IMR-90 (cell line): ENCODE data around the gene SLC25A12. TPM values are rescaled to one million over a fixed set of nuclear protein-coding genes. Genes with fewer than 3 reads are reported as not detected.

ENCODE experiments used
- ATAC-seq: fragments of 200-7000 bp; cut with Tn5 transposase; 2 replicates; pipeline ENCODE4 v1.9.1; 2020; ENCODE audit warnings: low read depth, mild to moderate bottlenecking, moderate library complexity
- BruUV-seq: library from RNA; stranded (reverse); fragments of 400-500 nt; replicated peaks from 2 replicates; lab custom pipeline; 2021; lab: Mats Ljungman, UMichigan
- CTCF ChIA-PET: fragments of 300-600 bp; formaldehyde crosslinking; extraction: SDS; loops from one replicate; lab custom pipeline; 2021; ENCODE audit warnings: antibody characterized with exemption; lab: Yijun Ruan, JAX
- POLR2A ChIA-PET: fragments of 300-600 bp; sonication (Branson Sonifier 250); formaldehyde crosslinking; loops from one replicate; lab custom pipeline; 2022; ENCODE audit warnings: antibody characterized with exemption; ENCODE audit not compliant: unreplicated experiment; lab: Charles Lee
- DNase-seq: peaks from one replicate; pipeline ENCODE4 v3.0.0; 2013
- H2AFZ ChIP-seq: replicated peaks from 2 replicates; pipeline ENCODE3; 2013; ENCODE audit warnings: low read length, mild to moderate bottlenecking; ENCODE audit not compliant: poor library complexity
- H2AK5ac ChIP-seq: 2 replicates; pipeline ENCODE4 v1.6.1; 2013; ENCODE audit warnings: low read depth, low read length, inconsistent platforms
- H2AK9ac ChIP-seq: replicated peaks from 2 replicates; pipeline ENCODE3; 2013; ENCODE audit warnings: mild to moderate bottlenecking, low read depth, low read length, moderate library complexity; ENCODE audit not compliant: poor library complexity
- H2BK120ac ChIP-seq: 2 replicates; pipeline ENCODE4 v1.6.1; 2013; ENCODE audit warnings: low read depth, low read length, inconsistent platforms
- H2BK15ac ChIP-seq: 3 replicates; pipeline ENCODE4 v1.6.1; 2013; ENCODE audit warnings: low read depth, low read length, inconsistent platforms
- H2BK20ac ChIP-seq: 2 replicates; pipeline ENCODE4 v1.6.1; 2013; ENCODE audit warnings: low read depth, mild to moderate bottlenecking, inconsistent platforms, low read length, moderate library complexity
- H2BK5ac ChIP-seq: 2 replicates; pipeline ENCODE4 v1.6.1; 2013; ENCODE audit warnings: mild to moderate bottlenecking, low read depth, low read length, inconsistent platforms; ENCODE audit not compliant: poor library complexity, severe bottlenecking
- H3K14ac ChIP-seq: replicated peaks from 2 replicates; pipeline ENCODE4 v1.6.1; 2013; ENCODE audit warnings: low read depth, low read length, inconsistent platforms
- H3K18ac ChIP-seq: 2 replicates; pipeline ENCODE4 v1.6.1; 2013; ENCODE audit warnings: low read depth, low read length, control low read depth
- H3K23ac ChIP-seq: 2 replicates; pipeline ENCODE4 v1.6.1; 2013; ENCODE audit warnings: low read depth, low read length, inconsistent platforms
- H3K27ac ChIP-seq: 2 replicates; pipeline ENCODE4 v1.5.1; 2013; ENCODE audit warnings: mild to moderate bottlenecking, control low read depth, low read length; ENCODE audit not compliant: insufficient read depth
- H3K27me3 ChIP-seq: 2 replicates; pipeline ENCODE4 v1.6.1; 2013; ENCODE audit warnings: low read length; ENCODE audit not compliant: control insufficient read depth, insufficient read depth
- H3K36me3 ChIP-seq: 2 replicates; pipeline ENCODE4 v1.6.1; 2013; ENCODE audit warnings: low read length, mixed read lengths; ENCODE audit not compliant: control insufficient read depth, insufficient read depth
- H3K4ac ChIP-seq: 2 replicates; pipeline ENCODE4 v1.6.1; 2013; ENCODE audit warnings: low read depth, low read length, inconsistent platforms
- H3K4me1 ChIP-seq: 2 replicates; pipeline ENCODE4 v1.6.1; 2013; ENCODE audit warnings: low read length, mixed read lengths; ENCODE audit not compliant: control insufficient read depth, insufficient read depth
- H3K4me2 ChIP-seq: 2 replicates; pipeline ENCODE4 v1.6.1; 2013; ENCODE audit warnings: low read depth, mild to moderate bottlenecking, control low read depth, low read length, moderate library complexity
- H3K4me3 ChIP-seq: 2 replicates; pipeline ENCODE4 v1.5.1; 2013; ENCODE audit warnings: low read depth, mild to moderate bottlenecking, control low read depth, low read length, moderate library complexity; ENCODE audit not compliant: insufficient read depth
- H3K56ac ChIP-seq: 2 replicates; pipeline ENCODE4 v1.6.1; 2013; ENCODE audit warnings: low read length, inconsistent platforms; ENCODE audit not compliant: insufficient read depth; ENCODE audit errors: extremely low read depth
- H3K79me1 ChIP-seq, 2 experiments: 2 replicates each; pipeline ENCODE4 v1.6.1; 2013; ENCODE audit warnings: low read length in 2 of 2, inconsistent platforms in 1 of 2, low read depth in 1 of 2
- H3K9ac ChIP-seq: 2 replicates; pipeline ENCODE4 v1.6.1; 2013; ENCODE audit warnings: low read depth, low read length, control low read depth
- H3K9me1 ChIP-seq: 2 replicates; pipeline ENCODE4 v1.6.1; 2013; ENCODE audit warnings: low read length, inconsistent platforms; ENCODE audit not compliant: insufficient read depth
- H3K9me3 ChIP-seq: 2 replicates; pipeline ENCODE4 v1.6.1; 2013; ENCODE audit warnings: low read length; ENCODE audit not compliant: control insufficient read depth, insufficient read depth
- H4K20me1 ChIP-seq: 2 replicates; pipeline ENCODE4 v1.6.1; 2013; ENCODE audit warnings: low read length, inconsistent platforms; ENCODE audit not compliant: insufficient read depth
- H4K5ac ChIP-seq: 2 replicates; pipeline ENCODE4 v1.6.1; 2013; ENCODE audit warnings: mild to moderate bottlenecking, low read depth, low read length, control low read depth
- H4K8ac ChIP-seq, 2 experiments: 2 replicates each; pipeline ENCODE4 v1.6.1; 2013; ENCODE audit warnings: low read depth in 2 of 2, low read length in 2 of 2, control low read depth in 1 of 2, inconsistent platforms in 1 of 2
- H4K91ac ChIP-seq: 2 replicates; pipeline ENCODE4 v1.6.1; 2013; ENCODE audit warnings: low read depth, low read length, inconsistent platforms; ENCODE audit not compliant: insufficient read depth
- BHLHE40 ChIP-seq: fragments of 150-350 bp; IDR thresholded peaks from 2 replicates; pipeline ENCODE4 v1.6.1; 2016; ENCODE audit warnings: mild to moderate bottlenecking, low read depth, low read length
- CEBPB ChIP-seq: IDR thresholded peaks from 2 replicates; pipeline ENCODE4 v1.6.1; 2012; ENCODE audit warnings: low read depth, low read length, improper control_type of control experiment
- CHD1 ChIP-seq: IDR thresholded peaks from 2 replicates; pipeline ENCODE4 v1.6.1; 2012; ENCODE audit warnings: low read depth, low read length, improper control_type of control experiment
- ELK1 ChIP-seq: fragments of 150-350 bp; IDR thresholded peaks from 2 replicates; pipeline ENCODE4 v1.6.1; 2016; ENCODE audit warnings: low read depth, mild to moderate bottlenecking, low read length, moderate library complexity, borderline replicate concordance
- FOS ChIP-seq: fragments of 150-350 bp; IDR thresholded peaks from 2 replicates; pipeline ENCODE4 v1.6.1; 2016; ENCODE audit warnings: low read depth, low read length
- MAFK ChIP-seq: IDR thresholded peaks from 2 replicates; pipeline ENCODE4 v1.6.1; 2012; ENCODE audit warnings: low read depth, low read length, improper control_type of control experiment
- MAZ ChIP-seq: IDR thresholded peaks from 2 replicates; pipeline ENCODE4 v1.6.1; 2012; ENCODE audit warnings: low read depth, mild to moderate bottlenecking, low read length, improper control_type of control experiment, moderate library complexity, borderline replicate concordance
- MXI1 ChIP-seq: IDR thresholded peaks from 2 replicates; pipeline ENCODE4 v1.6.1; 2012; ENCODE audit warnings: low read depth, mild to moderate bottlenecking, low read length, moderate library complexity, borderline replicate concordance
- NFE2L2 ChIP-seq: fragments of 150-350 bp; IDR thresholded peaks from 2 replicates; pipeline ENCODE4 v1.6.1; 2016; ENCODE audit warnings: low read depth, mild to moderate bottlenecking, low read length
- POLR2A ChIP-seq: IDR thresholded peaks from 2 replicates; pipeline ENCODE4 v1.6.1; 2012; ENCODE audit warnings: mild to moderate bottlenecking, low read depth, low read length
- RAD21 ChIP-seq: IDR thresholded peaks from 2 replicates; pipeline ENCODE4 v1.6.1; 2012; ENCODE audit warnings: low read length, improper control_type of control experiment
- RCOR1 ChIP-seq: IDR thresholded peaks from 2 replicates; pipeline ENCODE4 v1.6.1; 2012; ENCODE audit warnings: mild to moderate bottlenecking, low read length, improper control_type of control experiment; ENCODE audit not compliant: insufficient replicate concordance
- RFX5 ChIP-seq: IDR thresholded peaks from 2 replicates; pipeline ENCODE4 v1.8.0; 2012; ENCODE audit warnings: low read depth, mild to moderate bottlenecking, low read length, moderate library complexity
- SMC3 ChIP-seq: fragments of 150-350 bp; IDR thresholded peaks from 2 replicates; pipeline ENCODE4 v1.6.1; 2016; ENCODE audit warnings: low read depth, mild to moderate bottlenecking, antibody characterized with exemption, low read length, moderate library complexity
- USF2 ChIP-seq: fragments of 150-350 bp; IDR thresholded peaks from 2 replicates; pipeline ENCODE4 v1.6.1; 2017; ENCODE audit warnings: mild to moderate bottlenecking, antibody characterized with exemption, low read length, low read depth
- WGBS, 2 experiments: methylation state at CpG; one replicate each; pipeline versions ENCODE4 v1.1.5 to v1.1.7; 2013; ENCODE audit warnings: missing lambda C conversion rate in 2 of 2; ENCODE audit not compliant: insufficient read length in 1 of 2; ENCODE audit errors: extremely low coverage in 2 of 2; 5-methylcytosine and 5-hydroxymethylcytosine counted together
- dilution Hi-C: fragments of 300-500 bp; cut with HindIII; formaldehyde crosslinking; loops from one replicate; pipeline ENCODE4 v1.14.3; 2018; ENCODE audit warnings: low sequenced_read_pairs; ENCODE audit not compliant: unreplicated experiment
- in situ Hi-C: fragments of 300-500 bp; cut with MboI; formaldehyde crosslinking; loops from 3 replicates; pipeline ENCODE4 v1.14.3; 2019; ENCODE audit warnings: low sequenced_read_pairs, inconsistent platforms, mixed read lengths
- intact Hi-C: fragments of 100-400 bp; cut with micrococcal nuclease; formaldehyde crosslinking; loops from 2 replicates; pipeline ENCODE4 v1.10.0; 2022
- polyA plus RNA-seq, 3 experiments: library from polyadenylated mRNA; depleted of rRNA; stranded (reverse); fragments of >200 nt; gene quantifications; 2 replicates each; pipeline ENCODE4 v1.2.3, GENCODE V29; 2012; ENCODE audit warnings: low replicate concordance in 1 of 3
- total RNA-seq: library from RNA; depleted of rRNA; stranded (reverse); fragments of >200 nt; gene quantifications from 2 replicates; pipeline ENCODE4 v1.2.3, GENCODE V29; 2012
- TF ChIP-seq, protein P1 (sequence below): conservative IDR thresholded peaks from 2 replicates; pipeline ENCODE4 v1.5.1; 2012; ENCODE audit warnings: mild to moderate bottlenecking, low read depth, low read length, improper control_type of control experiment

Gene SLC25A12
- total and polyA plus RNA-seq, 2 of the 4 experiments (the other 2 are of a cell fraction), result 16.3 to 17.6 TPM

GRCh38 chr2:171745806-171746205, 148.2 kb downstream of the SLC25A12 start:
- H3K23ac ChIP-seq, result no peak overlapping the region
- no peak overlapping the region for H2BK20ac ChIP-seq
- no peak overlapping the region for H2BK5ac ChIP-seq
- peaks cover 9% of the 10 kb centered on the region; the same call in 1 of the 2 replicates for H4K20me1 ChIP-seq
- no peak for DNase-seq
- H2AK9ac ChIP-seq, result no peak overlapping the region
- H3K79me1 ChIP-seq, result peaks cover 16 to 19% of the 10 kb centered on the region in 2 experiments
- H3K27ac ChIP-seq, result no peak overlapping the region
- WGBS, 2 experiments, result no CpG with 5 or more reads among the region's 4 CpGs
- H4K8ac ChIP-seq, result no peak overlapping the region
- BruUV-seq, result no TSS peak
- ATAC-seq, result no peak
- H2AK5ac ChIP-seq, result no peak overlapping the region
- no peak overlapping the region for H4K5ac ChIP-seq
- TF ChIP-seq, protein P1, sequence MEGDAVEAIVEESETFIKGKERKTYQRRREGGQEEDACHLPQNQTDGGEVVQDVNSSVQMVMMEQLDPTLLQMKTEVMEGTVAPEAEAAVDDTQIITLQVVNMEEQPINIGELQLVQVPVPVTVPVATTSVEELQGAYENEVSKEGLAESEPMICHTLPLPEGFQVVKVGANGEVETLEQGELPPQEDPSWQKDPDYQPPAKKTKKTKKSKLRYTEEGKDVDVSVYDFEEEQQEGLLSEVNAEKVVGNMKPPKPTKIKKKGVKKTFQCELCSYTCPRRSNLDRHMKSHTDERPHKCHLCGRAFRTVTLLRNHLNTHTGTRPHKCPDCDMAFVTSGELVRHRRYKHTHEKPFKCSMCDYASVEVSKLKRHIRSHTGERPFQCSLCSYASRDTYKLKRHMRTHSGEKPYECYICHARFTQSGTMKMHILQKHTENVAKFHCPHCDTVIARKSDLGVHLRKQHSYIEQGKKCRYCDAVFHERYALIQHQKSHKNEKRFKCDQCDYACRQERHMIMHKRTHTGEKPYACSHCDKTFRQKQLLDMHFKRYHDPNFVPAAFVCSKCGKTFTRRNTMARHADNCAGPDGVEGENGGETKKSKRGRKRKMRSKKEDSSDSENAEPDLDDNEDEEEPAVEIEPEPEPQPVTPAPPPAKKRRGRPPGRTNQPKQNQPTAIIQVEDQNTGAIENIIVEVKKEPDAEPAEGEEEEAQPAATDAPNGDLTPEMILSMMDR, result no peak
- no peak for TF ChIP-seq ELK1
- TF ChIP-seq USF2, result no peak
- no peak for TF ChIP-seq MAZ
- TF ChIP-seq SMC3, result no peak
- no peak for TF ChIP-seq BHLHE40
- TF ChIP-seq MAFK, result no peak
- TF ChIP-seq CEBPB, result no peak
- no peak for TF ChIP-seq MXI1
- TF ChIP-seq CHD1, result no peak
- no peak for TF ChIP-seq RFX5
- TF ChIP-seq POLR2A, result no peak
- TF ChIP-seq RCOR1, result no peak
- TF ChIP-seq NFE2L2, result no peak
- no peak for TF ChIP-seq FOS
- no peak for TF ChIP-seq RAD21
- no peaks in the 10 kb centered on the region for H3K27me3 ChIP-seq
- H3K36me3 ChIP-seq, result peaks cover 32% of the 10 kb centered on the region
- H3K9ac ChIP-seq, result no peak overlapping the region
- H4K91ac ChIP-seq, result no peak overlapping the region
- H3K4ac ChIP-seq, result no peak overlapping the region
- no peak overlapping the region for H2AFZ ChIP-seq
- CTCF ChIA-PET, result interaction anchor here (0.6 kb wide), 1 partner anchor 261 kb away, joined by 3 read pairs; no protein-coding TSS in a partner anchor
- intact Hi-C loops (no loop called here), dilution Hi-C loops (no loop called here), in situ Hi-C loops (no loop called here)
- H2BK120ac ChIP-seq, result no peak overlapping the region
- H3K56ac ChIP-seq, result no peak overlapping the region
- H3K9me3 ChIP-seq, result no peaks in the 10 kb centered on the region
- no peak overlapping the region for H2BK15ac ChIP-seq
- POLR2A ChIA-PET, result no interaction called here
- no peak overlapping the region for H3K18ac ChIP-seq
- H3K4me1 ChIP-seq, result 0 out of 2 replicates have a peak, but pooled peaks cover under 1% of the 10 kb centered on the region
- no peak overlapping the region for H3K4me3 ChIP-seq
- H3K4me2 ChIP-seq, result no peak overlapping the region
- no peak overlapping the region for H3K14ac ChIP-seq
- H3K9me1 ChIP-seq, result 0 out of 2 replicates have a peak, but pooled peaks cover 3% of the 10 kb centered on the region
